GM21528 (cell line): ENCODE measurements around the gene GKN2.

Experiments used
- ATAC-seq: cut with Tn5 transposase; IDR thresholded peaks from one replicate; pipeline ENCODE4 v1.9.1; 2021; ENCODE audit warnings: mild to moderate bottlenecking, moderate library complexity; ENCODE audit not compliant: unreplicated experiment, low FRiP score

The GKN2 gene, protein sequence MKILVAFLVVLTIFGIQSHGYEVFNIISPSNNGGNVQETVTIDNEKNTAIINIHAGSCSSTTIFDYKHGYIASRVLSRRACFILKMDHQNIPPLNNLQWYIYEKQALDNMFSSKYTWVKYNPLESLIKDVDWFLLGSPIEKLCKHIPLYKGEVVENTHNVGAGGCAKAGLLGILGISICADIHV

GRCh38 chr2:68952887-68953521, at the start of gene GKN2:
Gene GKN2 (minus strand): TSS chr2:68952893. CDS start chr2:68952861, 32 bp downstream.
- no peak for ATAC-seq

DNA sequence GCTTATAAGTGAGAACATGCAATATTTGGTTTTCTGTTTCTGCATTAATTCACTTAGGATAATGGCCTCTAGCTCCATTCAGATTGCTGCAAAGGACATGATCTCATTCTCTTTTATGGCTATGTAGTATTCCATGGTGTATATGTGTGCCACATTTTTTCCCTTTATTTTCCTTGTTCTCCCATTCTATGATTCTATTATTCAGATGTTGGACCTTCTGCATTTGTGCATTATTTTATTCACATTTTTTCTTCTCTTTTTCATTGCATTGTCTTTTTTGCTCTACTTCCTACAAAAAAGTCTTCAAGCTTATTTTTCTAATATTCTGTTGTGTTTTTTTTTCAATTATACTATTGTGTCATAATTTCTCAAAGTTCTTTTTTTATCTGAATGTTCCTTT, 49.2 kb upstream of the GKN2 start:
- ATAC-seq: no peak

GRCh38 chr2:68997401-68997800, 44.7 kb upstream of the GKN2 start:
- ATAC-seq: no peak

DNA sequence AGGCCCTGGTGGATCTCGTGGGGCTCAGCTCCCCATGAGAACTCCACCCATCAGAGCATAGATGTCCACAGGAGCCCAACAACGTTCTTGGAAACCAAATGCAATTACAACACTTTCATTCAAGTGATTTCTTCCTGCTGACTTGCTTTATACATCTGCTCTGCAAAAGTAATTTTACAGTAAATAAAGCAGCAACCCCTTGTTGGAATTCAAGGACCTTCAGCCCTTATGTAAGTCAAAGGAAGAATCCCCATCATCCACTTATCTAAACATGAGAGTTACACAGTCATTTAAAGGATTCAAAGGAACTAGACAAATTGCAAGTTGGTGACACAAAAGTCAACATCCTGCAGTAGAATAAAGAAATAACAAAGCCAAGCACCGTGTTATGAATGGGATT, 43.2 kb upstream of the GKN2 start:
- ATAC-seq: no peak

DNA sequence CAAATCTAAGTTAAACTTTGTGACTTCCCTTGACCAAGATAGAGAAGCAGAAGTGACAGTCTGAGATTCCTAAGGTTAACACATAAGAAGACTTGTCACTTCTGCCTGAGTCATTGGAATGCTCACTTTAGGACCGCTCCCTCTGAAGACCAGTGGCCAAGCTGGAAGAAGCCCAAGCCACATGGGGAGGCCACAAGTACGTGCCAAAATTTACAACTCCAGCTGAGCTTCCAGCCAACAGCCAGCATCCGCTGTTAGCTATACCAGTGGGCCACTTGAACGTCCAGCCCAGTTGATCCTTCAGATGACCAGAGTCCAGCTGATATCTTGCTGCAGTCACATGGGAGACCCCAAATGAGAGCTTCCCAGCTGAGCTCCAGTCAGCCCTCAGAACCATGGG, 42.2 kb upstream of the GKN2 start:
- ATAC-seq: no peak

- ATAC-seq: no peak
Measured at GRCh38 chr2:68993660-68994059, 41.0 kb upstream of the GKN2 start.

GRCh38 chr2:68992933-68993332, 40.2 kb upstream of the GKN2 start:
- no peak for ATAC-seq

DNA sequence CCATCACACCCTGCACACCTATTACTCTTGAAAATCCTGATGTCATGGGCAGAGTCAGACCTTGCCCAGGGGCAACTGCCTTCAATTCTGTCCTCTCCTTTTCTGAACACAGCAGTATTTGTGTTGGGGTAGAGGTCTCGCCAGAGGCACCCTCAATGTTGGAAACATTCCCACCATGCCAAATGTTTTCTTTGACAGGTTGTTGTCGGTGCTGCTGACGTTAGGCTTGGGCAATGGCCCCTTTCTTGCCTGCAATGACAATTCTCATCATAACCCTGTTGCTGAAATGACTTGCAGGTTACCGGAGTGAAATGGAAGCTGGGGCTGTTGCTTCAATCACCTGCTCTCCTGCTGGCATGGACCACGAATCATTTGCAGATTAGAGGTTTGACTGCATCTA, 39.6 kb upstream of the GKN2 start:
- no peak for ATAC-seq

DNA sequence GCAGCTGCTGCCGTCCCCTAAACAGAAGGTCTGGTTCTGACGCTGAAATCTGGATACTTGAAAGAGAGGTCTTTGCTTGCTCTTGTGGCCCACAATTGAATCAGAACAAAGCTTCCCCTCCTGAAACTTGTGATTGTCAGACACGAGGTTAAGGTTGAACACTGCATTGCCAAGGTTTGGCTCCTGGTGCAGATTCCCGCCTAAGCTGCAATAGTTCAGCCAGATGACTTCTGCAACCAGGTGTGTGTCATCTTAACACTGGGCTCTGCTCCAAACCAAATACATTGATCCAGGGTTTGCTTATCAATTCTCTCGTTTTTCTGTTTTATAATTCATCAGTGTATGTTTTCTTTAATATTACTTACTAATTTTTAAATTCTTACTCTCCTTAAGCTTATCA, 36.3 kb upstream of the GKN2 start:
- ATAC-seq: no peak

- no peak for ATAC-seq
Measured at GRCh38 chr2:68987021-68987503, 34.4 kb upstream of the GKN2 start.

- ATAC-seq: no peak
Measured at GRCh38 chr2:68980956-68981355, 28.3 kb upstream of the GKN2 start.

DNA sequence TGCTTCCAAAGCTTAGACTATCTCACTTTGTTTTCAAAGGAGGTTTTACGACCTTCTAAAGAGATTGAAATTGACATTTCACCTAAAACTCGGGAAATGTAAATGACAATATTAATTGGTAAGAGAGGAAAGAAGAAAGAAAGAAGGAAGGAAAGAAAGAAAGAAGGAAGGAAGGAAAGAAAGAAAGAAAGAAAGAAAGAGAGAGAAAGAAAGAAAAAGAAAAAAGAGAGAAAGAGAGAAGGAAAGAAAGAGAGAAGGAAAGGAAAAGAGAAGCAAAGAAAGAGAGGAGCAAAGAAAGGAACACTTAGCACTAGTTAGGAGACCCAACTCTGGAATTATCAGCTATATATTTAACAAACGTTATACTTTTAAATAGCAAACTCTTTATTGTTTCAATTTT, 25.4 kb upstream of the GKN2 start:
- ATAC-seq: no peak

- ATAC-seq: no peak
Measured at GRCh38 chr2:68977453-68977852, 24.8 kb upstream of the GKN2 start.

- ATAC-seq: no peak
Measured at GRCh38 chr2:68975844-68976243, 23.2 kb upstream of the GKN2 start.

DNA sequence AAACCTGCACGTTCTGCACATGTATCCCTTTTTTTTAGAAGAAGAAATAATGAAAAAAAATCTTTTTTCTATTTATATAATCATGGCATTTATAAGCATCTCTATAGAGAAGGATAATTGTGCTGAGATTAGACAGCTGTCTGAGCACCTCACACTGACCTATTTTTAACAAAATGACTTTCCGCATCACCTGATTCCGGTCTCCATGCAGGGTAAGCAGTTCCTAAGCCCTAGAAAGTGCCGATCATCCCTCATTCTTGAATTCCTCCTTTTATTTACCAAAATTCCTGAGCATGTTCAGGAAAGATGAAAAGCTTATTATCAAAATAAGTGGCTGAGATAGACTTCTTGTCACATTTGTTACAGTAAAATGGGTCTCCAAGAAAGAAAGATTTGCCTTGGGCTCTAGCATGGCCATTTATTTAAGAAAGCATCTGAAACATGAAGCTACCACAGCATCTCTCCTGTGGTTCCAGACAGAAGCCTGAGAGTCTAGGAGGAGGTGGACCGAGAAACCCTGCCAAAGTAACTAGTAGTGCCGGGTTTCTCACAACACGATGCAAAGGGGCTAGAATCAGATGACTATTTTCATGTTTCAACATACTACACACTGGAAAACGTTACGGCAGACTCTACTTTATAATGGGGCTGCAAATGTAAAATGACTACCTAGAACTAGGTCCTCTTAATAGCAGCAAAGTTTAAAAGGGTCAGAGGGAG, 22.4 kb upstream of the GKN2 start:
- ATAC-seq: no peak

DNA sequence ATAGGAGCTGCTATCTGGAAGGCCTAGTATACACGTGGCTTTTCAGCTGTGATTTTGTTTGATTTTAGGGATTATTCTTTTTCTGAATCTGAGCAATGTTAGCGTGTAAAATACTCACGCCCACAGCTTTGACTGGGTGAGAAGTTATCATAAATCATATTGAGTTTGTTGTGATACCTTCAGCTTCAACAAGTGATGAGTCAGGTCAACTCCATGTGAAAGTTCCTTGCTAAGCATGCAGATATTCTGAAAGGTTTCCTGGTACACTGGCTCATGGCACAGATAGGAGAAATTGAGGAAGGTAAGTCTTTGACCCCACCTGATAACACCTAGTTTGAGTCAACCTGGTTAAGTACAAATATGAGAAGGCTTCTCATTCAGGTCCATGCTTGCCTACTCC, 21.6 kb upstream of the GKN2 start, which contains the start of gene GKN1:
Gene GKN1 (plus strand): TSS at position 386 of the 400 bp plus-strand sequence. CDS start 42 bp downstream, outside the sequence.
- ATAC-seq: no peak

GRCh38 chr2:68971591-68972231, 19.0 kb upstream of the GKN2 start:
- no peak for ATAC-seq

DNA sequence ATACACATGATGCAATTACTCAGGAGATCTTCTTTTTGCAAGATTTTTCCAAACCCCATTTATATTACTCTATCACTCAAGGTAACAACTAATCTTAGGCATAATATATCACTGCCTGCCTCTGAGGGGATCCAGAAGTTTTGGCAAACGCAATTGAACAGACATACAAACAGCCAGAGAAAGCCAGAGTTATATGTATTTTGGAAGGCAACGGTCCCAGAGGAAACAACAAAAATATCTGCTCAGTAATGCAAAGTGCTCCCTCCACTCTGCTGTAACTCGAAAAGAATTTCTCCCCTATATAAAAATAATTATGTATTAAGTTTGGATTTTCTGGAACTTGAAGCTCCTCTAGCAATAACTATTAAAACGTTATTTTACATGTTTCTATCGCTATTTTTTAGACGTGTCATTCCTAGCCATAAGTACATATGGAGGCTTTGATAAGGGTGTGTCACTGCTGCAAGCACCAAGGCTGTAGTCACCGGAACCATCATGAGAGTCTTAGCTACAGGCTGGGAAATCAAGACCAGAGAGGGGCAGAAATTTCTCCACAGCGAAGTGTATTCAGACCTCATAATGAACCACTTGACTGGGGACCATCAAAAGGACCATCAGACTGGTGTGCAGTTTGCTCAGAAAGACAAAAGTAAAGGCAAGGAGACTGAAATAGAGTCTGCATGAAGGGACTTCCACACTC, 18.0 kb upstream of the GKN2 start:
- ATAC-seq: no peak

DNA sequence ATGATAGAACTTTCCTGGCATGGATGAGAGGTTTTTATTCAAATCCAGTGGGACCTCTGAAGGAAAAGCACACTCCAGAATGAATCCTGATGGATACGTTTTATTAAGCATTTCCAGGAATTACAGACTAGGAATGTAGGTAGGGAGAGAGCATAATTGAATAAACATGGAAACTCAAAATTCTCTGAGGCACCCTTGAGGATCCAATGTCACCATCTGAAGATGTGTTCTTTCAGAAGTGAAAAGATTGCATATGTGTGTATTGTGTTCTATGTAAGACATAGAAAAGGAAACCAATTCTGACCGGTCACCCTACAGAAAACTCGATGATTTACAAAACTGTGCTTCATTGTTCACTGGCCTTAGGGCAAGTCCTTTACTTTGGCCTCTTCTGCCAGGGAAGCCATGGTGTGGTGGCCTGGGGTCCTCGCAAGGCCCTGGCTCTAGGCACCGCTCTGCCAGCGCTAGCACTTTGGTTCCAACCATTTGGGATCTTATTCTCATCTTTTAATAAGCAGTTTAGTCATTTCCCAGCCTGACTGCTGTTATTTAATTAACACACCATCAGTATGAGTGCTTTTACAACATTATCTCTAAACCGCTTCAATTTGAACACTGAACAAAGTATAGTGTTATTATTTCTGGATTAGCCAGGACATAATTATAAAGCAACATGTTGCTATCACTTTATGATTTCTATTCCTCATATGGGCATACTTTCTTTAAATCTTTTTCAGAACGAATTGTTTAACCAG, 17.2 kb upstream of the GKN2 start:
- no peak for ATAC-seq

- no peak for ATAC-seq
Measured at GRCh38 chr2:68968221-68968620, 15.5 kb upstream of the GKN2 start.
